ENCODE data around the gene FYB1. TPM values are rescaled to one million over a fixed set of nuclear protein-coding genes. Genes with fewer than 3 reads are reported as not detected.
"Not testable (repeated sequence)": the region's sequence is repeated elsewhere in the genome, so short reads cannot be mapped to it uniquely, and the experiment has no call there.

FYB1 gene
- polyA plus RNA-seq, 12 donors: 1.6 to 10.5 (median 2.2) TPM; not detected in 1

DNA sequence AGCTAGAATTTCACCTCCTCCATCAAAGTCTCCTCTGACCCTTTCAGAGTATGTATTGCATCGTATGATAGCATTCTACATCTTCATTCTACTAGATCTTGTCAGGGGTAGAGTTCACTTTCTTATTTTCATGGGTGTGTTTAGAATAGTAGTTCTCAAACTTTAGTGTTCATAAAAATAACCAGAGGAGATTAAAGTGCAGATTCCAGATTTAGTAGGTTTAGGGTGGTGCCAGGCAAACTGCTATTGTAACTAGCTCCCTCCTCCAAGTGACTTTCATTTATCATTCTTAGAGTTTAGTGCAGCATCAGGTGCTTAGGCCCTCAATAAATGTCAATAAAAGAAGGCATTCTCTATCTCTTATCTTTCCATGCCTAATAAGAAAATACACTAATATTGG, 7.2 kb upstream of the FYB1 start:
- DNase-seq: no peak

DNA sequence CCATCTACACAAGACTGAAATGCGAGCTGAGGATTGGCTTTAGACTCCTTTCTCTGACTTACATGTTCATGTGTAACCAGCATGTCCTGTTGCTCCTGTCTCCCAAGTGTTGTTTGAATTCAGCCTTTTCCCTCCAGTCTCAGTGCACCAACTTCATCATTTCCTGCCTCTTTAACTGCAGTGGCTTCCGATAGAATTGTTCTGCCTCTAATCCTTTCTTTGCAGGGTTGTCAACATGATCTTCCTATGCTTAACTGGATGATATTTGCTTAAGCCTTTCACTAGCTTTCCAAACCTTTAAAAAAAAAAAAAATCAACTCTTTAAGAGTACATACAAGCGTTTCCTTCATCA, 6.7 kb upstream of the FYB1 start:
- no peak for DNase-seq

DNA sequence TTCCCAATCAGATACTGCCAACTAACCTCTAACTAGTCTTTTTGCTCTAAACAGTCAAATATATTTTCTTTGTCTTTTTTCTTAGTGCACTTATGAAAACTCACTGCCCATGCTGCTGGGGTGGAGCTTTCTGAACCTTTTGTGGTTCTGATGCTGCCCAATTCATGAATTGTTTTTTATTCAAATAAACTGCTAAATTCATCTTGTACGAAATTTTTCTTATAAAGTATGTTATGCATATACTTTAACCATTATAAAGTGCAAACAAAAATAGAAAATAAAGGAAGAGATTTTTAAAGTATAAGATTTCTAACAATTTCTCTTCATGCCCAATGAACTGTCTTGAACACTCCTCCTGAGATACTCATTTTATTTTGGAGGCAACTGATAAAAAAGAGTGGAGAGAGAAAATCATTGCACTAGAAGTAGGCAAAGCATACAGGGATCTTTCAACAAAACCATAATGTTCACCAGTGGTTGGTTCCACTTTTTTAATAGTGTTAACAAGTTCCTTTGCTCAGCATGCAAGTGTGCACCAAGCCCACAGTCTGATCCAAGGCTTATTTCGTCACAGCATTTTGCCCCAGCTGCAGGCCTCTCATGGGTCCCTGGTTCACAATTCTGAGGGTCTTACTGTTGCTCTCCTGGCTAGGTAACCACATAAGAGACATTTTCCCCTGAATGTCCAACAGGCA, 6.2 kb upstream of the FYB1 start:
- no peak for DNase-seq

DNA sequence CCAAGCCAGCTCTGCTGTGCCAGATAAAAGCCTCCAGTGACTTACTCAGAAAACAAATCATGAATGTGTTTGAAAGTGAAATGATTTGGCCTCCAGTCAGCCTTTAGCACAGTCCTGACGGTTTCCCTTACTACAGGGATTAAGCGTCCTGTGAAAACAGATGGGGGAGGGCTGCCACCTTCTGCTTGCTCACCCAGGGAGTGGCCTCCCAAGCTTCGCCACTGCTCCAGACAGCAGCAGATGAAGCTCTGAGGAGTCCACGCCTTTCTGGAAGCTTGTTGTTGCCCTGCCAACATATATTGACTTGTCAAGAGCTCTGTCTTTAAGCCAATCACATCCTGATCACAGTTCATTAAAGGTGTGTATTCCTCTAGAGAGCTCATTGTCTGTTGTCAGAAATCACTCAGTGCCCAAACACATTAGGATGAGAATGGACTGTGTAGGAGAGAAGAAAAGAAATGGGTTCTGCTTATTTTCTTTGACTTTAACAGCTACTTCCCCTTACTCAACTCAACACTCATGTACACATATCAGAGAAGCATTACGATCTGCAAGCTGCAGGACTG, 4.9 kb upstream of the FYB1 start:
- DNase-seq: peak; percentile 31

DNA sequence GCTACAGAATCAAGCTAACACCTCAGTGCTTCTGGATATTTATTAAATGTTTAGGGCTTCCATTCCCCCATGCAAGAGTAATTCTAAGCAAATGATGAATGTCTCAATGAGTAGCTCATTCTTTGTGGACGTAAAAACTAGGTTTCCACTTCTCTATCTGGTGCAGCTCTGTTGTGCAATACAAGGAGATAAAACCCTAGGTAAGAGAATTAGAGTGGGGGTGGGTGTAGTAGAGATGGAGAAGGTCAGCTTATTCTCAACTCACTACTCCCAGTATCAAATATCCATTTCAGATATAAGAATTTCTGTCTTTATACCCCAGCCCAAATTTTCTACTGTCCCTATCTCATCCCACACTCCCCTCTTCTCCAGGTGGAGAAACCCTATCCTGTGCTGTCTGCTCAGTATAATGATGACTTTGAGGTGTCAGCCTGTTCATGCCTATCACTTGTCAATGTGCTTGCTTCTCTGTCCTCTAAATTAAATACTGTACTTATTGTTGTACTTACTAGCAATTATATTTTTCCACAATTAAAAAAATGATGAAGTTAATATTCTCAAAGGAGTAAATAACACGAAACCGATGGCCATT, 4.3 kb upstream of the FYB1 start:
- DNase-seq: no peak

DNA sequence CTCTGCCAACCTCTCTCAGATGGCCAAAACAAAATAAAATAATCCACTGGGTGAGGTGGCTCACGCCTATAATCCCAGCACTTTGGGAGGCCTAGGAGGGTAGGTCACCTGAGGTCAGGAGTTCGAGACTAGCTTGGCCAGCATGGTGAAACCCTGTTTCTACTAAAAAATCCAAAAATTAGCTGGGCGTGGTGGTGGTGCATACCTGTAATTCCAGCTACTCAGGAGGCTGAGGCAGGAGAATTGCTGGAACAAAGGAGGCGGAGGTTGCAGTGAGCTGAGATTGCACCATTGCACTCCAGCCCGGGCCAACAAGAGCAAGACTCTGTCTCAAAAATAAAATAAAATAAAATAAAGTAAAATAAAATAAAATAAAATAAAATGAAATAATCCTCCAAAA, 2.3 kb upstream of the FYB1 start:
- not testable (repeated sequence) for DNase-seq

DNA sequence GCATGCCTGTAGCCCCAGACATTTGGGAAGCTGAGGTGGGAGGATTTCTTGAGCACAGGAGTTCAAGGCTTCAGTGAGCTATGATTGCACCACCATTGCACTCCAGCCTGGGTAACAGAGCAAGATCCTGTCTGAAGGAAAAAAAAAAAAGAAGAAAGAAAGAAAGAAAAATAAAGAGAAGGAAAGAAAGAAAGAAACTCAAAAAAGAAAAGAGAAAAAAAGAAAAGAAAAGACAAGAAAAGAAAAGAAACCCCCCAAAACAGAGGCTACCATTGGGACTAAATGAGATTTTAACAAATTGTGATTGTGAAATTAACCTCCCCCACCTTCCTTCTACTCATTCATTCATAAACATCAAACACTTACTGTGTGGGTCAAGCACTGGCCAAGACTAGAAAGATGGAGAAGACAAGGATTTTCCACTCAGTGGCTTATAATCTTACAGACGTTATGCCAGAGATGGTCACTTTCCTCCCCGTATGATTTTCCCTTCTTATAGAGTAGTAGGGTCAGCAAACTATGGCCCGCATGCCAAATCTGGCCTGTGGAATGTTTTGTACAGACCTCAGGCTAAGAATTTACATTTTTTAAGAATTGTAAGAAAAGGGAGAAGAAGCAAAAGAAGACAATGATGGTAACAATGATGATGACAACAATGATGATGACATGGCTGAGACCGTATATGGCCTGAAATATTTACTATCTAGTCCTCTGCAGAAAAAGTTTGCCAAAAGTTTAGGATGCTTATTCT, 1.1 kb upstream of the FYB1 start:
- DNase-seq: no peak

DNA sequence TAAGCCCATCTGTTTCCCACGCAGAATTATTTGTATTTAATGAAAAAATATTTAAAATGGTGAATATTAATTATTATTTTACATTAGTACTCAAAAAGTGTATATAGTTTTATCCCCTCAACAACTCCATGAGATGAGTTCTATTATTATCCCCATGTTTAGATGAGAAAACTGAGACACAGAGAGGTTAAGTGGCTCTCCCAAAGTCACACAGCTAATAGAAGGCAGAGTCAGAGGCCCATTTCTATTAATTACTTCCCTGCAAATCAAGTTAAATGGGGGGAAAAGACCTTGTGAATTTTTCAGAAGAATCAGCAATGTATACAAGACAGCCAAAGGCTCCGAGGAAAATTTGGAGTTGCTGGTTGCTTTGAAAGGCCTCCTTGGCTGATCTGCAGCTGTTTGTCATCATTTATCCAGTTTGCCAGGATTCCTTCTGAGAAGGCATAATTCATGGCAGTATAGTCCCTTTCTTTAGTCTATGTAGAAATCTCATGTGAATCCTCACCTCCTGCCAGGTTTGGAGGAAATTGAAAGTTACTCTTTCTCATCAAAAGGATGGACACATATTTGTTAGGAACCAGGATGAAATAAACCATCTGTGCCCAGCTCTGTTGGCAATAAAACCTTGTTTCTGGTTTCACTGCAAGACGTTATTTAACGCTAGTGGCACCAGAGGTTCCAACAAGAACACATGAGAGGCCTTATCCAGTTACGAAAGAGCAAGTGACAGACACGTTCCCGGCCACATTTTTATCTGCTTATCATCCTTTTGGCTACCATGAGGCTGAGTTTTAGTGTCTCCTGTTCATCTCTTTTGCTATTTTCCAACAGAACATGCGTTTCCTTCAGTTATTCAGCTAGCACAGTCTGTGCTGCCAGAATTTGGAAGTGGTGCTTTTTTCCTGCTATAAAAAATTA, 621 bp downstream of the FYB1 start:
- DNase-seq: peak; percentile 85

DNA sequence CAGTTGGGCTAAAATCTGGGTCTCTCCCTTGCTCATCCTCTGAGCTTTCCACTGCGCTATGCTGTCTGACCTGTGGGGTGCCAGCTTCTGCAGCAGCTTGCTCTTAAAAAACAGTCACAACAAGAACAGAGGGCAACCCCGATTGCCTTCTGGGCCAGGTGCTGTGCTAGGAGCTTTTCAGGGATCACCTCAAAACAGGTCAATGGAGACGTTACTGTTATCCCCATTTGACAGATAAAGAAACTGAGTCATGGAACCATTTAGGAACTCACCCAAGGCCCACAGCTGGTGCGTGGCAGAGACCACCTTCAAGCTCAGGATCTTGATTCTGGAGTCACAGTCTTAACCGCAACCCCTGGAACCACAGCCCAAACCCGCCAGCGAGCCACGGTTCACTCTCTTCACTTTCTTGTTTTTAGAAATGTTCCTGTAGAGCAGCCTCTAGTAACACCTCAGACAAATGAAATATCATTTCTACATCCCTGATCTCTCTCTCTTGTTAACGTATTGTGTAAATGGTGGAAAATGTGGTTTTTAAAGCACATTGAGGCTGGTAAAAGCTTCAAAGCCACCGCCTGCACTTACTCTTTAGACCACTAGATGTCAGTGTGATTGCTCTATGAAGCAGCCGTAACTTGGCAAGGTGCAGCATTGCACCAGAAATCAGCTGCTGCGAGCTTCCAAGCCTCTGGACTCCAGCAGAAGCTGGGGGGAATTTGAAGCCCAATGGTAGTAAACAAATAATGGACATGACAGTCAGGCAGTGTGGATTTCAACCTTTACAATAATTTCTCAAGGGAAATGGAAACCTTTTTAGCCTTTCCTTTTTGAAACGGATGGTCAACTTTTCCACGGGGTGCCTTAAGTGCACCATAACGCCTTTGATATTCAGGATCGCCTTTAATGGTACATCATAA, 1.7 kb downstream of the FYB1 start:
- peak; percentile 88 for DNase-seq

DNA sequence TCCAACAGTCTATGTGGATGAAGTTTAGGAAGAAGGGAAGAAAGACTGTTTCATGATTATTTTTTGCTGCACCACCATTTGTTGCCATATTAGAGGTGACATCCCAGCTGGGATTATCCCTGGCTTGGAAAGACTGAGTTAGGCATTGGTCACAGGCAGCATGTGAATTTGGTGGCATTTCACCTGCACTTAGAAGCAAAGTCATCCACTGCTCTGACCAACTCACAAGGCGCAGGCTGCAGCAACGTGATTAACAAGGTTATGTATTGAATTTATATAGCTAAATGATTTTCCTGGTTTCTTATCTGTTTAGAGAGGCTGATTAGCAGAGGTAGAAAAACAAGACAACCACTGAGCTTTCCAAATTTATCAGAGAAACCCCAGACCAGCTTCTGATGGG, 2.7 kb downstream of the FYB1 start:
- no peak for DNase-seq

DNA sequence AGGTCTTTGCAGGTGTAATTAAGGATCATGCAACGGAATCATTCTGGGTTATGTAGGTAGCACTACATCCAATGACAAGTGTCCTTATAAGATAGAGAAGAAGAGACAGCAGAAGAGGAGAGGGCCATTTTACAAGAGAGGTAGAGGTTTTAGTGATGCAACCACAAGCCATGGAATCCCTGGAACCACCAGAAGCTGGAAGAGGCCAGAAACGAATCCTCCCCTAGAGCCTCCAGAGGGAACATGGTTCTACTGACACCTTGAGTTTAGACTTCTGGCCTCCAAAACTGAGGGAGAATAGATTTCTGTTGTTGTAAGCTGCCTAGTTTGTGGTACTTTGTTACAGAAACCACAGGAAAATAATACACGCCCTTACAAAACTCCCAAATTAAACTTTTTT, 3.5 kb downstream of the FYB1 start:
- no peak for DNase-seq

DNA sequence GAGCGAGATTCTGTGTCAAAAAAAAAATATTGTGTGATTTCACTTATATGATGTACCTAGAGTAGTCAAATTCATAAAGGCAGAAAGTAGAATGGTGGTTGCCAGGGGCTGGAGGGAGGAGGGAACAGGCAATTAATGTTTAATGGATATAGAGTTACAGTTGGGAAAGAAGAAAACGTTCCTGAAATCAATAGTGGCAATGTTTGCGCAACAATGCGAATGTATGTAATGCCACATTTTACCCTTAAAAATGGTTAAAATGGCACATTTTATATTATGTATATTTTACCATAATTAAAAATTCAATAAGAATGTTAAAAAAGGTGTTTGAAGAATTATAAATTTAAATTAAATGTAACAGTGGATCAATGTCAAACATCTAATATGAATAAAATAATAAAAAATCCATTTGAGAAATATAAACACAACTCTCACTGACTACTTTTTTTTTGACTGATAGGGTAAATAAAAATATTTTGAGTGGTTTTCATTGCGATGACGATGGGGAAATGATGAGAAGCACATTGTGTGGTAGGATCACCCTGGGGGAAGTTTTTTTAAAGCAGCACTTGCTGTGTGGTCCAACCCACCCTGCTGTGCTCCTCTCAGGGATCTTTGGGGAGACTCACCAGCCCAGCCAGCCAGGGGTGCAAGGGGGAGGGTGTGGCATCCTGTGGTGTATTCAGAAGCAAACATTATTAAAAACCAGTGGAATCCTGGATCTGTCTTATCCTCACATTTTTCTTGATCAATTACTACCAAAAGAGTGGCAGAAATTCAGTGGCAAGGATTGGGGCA, 4.3 kb downstream of the FYB1 start:
- DNase-seq: no peak

DNA sequence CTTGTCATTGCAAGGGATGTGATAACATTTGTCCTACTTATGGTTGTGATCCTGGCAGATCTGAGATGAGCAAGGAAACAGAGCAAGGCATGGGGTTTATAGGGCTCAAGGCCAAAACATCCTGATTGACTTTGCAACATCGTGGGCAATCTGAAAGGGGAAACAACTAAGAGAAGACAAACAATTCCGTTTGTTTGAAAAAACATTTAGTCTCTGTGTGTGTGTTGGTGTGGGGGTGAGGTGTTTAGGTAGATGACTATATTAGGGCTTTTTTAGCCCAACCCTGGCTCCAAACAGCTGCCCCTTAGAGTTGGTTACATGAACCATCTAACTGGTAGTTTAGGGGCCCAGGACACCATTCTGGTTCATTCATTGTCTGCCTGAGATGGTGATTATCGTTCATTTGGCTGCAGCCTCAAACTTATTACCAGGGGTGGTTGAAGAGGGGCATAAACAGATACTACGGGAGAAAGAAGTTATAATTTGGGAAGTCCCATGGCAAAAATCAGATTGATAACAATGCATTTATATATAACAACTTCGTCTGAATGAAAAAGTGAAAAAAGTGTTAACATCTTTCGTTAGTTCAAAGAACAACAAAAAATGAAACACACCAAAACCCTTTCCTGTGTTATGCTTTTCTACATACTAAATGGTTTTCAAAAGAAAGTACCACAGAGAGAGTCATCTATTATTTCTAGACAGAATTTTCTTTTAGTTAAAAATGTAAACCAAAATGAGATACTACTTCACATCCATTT, 5.7 kb downstream of the FYB1 start:
- DNase-seq: no peak

DNA sequence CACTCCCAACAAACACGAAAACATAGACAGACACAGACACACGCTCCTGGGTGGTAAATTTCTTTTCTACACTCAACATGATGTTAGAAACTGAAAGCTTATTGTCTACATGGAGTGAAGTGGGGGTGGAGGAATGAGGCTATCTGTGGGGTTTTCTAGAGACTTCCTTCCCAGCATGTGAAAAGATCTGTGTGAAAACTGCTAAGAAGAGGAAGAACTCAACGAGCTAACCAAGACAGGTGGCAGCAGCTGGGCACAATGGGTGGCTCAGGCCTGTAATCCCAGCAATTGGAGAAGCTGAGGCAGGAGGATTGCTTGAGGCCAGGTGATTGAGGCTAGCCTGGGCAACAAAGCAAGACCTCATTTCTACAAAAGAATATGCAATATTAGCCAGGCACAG, 7.6 kb downstream of the FYB1 start:
- no peak for DNase-seq

DNA sequence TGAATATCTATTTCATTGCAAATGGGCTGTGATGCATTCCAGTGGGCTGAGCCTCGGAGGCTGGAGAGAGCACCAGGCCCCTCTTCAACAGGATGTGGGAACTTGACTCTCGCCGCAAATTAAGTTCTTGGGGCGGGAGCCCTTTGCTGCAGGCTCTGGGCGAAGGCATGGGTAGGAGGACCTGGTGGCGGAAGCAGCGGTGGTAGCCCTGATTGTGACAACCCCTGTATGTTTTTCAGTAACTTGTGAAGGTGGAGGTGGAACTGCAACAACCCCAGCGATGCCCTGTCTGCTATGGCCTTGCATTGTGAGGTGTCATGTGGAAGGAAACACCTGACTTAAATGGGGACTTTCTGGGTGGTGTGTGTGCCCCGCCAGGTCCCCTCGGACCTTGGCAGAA, 9.4 kb downstream of the FYB1 start:
- DNase-seq: no peak

DNA sequence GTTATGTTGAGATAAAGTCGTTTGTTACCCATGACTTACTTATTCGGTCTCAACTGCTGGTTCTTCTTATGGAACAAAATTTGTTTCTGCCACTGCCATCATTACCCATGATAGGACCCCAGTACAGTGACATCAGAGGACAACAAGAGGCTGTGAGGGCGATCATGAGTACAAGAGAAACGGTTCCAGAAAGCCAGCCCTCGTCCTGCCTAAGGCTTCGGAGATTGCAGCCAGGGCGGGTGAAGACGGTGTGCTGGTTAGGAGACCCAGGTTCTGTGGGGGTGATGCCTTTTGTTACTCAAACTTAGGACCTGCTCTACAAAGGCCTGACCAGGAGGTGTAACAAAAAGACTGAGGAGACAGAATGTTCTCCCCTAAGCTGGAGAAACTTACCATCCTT, 10.9 kb downstream of the FYB1 start:
- no peak for DNase-seq

DNA sequence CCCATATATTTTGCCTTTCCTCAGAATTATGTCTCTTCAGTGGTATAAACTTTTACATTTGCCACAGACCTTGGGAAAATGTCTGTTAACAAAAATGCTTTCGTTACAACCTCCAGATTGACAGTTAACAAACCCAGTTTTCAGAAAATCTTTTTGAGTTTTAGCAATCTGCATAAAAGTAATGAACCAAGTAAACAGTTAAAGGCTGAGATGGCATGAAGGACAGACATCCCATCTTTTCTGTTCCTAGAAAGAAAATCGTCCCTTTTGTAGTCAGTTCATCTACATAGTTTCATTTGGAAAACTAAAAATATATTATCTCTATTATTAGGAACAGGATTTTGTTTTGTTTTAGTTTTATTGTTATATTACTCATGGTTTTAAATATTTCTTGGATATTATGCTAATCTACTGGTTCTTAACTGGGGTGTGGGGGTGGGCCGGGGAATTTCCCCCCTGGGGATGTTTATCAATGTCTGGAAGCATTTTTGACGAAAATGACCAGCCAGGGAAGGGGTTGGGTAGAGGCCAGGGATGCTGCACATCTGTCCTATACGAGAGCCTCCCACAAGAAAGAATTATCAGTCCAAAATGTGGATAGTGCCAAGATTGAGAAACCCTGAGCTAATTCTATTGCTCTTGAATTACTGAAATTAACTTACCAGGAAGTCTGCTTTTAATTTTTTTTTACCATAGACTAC, 11.9 kb downstream of the FYB1 start:
- DNase-seq: no peak

DNA sequence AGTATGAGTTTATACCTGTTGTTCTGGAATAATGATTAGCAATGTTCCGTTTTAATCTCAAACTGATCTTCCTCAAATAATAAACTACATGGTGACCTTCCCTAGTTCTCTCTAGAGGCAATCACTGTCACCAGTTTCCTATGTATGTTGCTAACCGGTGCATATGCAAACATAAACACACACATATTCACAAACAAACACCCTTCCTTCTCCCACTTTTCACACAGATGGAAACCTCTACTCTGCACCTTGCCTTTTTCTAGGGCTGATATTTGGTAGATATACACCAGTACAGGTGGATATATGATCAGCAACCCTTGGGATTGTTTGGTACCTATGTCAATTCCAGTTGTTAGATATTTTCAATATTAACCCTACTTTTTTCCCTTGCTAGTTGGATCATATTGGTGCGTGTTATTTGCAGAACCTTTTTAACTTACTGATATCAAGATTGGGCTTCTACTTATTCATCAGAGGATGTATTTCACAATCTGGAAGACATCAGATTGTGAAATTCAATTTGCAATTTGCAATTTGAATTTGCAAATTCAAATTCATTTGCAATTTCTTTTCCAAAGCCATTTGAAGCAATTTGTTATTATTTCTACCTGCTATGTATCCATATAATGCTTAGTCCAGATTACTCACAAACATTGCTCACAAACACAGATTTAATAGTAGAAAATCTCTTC, 12.6 kb downstream of the FYB1 start:
- no peak for DNase-seq

Data from muscle of arm (tissue), 12 donors.